Stimulated activated naive B cell treated with anti-CD40 and anti-IgM and Interleukin-4, amounts not matched to agents 10 μg/mL and 1 μg/mL and 100 μg/mL, for 72 hours (primary cell): ENCODE data around the gene SPACA7.
"Not testable (repeated sequence)": the region's sequence is repeated elsewhere in the genome, so short reads cannot be mapped to it uniquely, and the experiment has no call there.

Source experiments
- ATAC-seq, 2 donors: fragments of 150-1000 bp; cut with Tn5 transposase; replicated peaks; 2 replicates each; pipeline ENCODE4 v1.10.0; 2021; ENCODE audit warnings: moderate library complexity in 1 of 2
- DNase-seq: peaks from one replicate; pipeline ENCODE4 v3.0.0; 2021
- H3K27ac Mint-ChIP-seq: one replicate; pipeline ENCODE4 v1.8.0; 2022; ENCODE audit warnings: mild to moderate bottlenecking, mixed read lengths
- H3K27me3 Mint-ChIP-seq, 2 donors: one replicate each; pipeline ENCODE4 v1.8.0; 2022; ENCODE audit warnings: mixed read lengths in 2 of 2
- H3K36me3 Mint-ChIP-seq, 2 donors: one replicate each; pipeline ENCODE4 v1.8.0; 2022; ENCODE audit warnings: mixed read lengths in 2 of 2, mild to moderate bottlenecking in 1 of 2
- H3K4me1 Mint-ChIP-seq, 2 donors: one replicate each; pipeline ENCODE4 v1.8.0; 2022; ENCODE audit warnings: mixed read lengths in 2 of 2, mild to moderate bottlenecking in 1 of 2
- H3K4me3 Mint-ChIP-seq, 2 donors: one replicate each; pipeline ENCODE4 v1.8.0; 2022; ENCODE audit warnings: mild to moderate bottlenecking in 2 of 2, mixed read lengths in 2 of 2, moderate library complexity in 1 of 2
- H3K9me3 Mint-ChIP-seq, 2 donors: one replicate each; pipeline ENCODE4 v1.8.0; 2022; ENCODE audit warnings: mixed read lengths in 2 of 2, mild to moderate bottlenecking in 1 of 2

The SPACA7 gene

GRCh38 chr13:112362021-112362420 is 14.1 kb upstream of the SPACA7 start:
- ATAC-seq (no peak), DNase-seq (no peak)
- no peaks in the 10 kb centered on the region for H3K36me3 Mint-ChIP-seq
- H3K27me3 Mint-ChIP-seq: peaks cover 5 to 8% of the 10 kb centered on the region in 2 donors
- peaks cover 12 to 15% of the 10 kb centered on the region in 2 donors for H3K9me3 Mint-ChIP-seq
- H3K4me1 Mint-ChIP-seq: no peaks in the 10 kb centered on the region
- H3K4me3 Mint-ChIP-seq: no peak overlapping the region
- H3K27ac Mint-ChIP-seq: no peak overlapping the region

- DNase-seq (no peak), ATAC-seq (no peak)
- Mint-ChIP-seq H3K27me3 (peaks cover 5 to 8% of the 10 kb centered on the region in 2 donors), H3K4me3 (no peak overlapping the region), H3K36me3 (peaks cover 0 to 3% of the 10 kb centered on the region in 2 donors), H3K9me3 (peaks cover 16 to 18% of the 10 kb centered on the region in 2 donors), H3K27ac (no peak overlapping the region), H3K4me1 (no peaks in the 10 kb centered on the region)
Observed at GRCh38 chr13:112363867-112364528, 12.2 kb upstream of the SPACA7 start.

DNA sequence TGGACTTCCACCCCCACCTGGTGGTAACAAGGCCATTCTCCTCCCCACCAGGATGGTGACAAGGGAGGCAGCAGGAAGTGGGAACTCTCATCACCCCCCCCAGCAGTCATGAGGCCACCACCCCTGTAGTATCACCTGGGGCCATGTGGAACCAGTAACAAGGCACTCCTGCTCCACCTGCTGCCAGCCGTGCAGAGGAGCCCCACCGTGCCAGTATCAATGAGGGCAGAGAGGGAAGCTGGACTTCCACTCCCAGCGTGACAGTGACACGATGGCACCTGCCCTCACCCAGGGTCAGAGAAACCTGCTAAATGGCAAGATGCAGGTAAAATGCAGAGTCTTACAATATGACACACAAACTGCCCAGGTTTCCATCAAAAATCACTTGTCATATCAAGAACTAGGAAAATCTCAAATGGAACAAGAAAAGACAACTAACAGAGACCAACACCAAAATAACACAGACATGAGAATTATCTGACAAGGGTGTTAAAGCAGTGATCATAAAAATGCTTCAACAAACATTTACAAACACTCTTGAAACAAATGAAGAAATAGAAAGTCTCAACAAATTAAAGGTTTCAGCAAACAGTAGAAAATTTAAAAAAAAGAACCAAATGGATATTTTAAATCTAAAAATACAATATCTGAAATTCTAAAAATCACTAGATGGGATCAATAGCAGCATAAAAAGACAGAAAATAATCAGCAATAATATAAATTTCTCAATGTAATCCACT is 9.1 kb upstream of the SPACA7 start:
- DNase-seq (no peak), ATAC-seq (no peak)
- Mint-ChIP-seq H3K4me1 (no peaks in the 10 kb centered on the region), H3K4me3 (no peak overlapping the region), H3K27ac (no peak overlapping the region), H3K36me3 (peaks cover 0 to 3% of the 10 kb centered on the region in 2 donors), H3K9me3 (peaks cover 15 to 18% of the 10 kb centered on the region in 2 donors), H3K27me3 (peaks cover 5 to 8% of the 10 kb centered on the region in 2 donors)

- Mint-ChIP-seq H3K9me3 (peaks cover 15 to 18% of the 10 kb centered on the region in 2 donors), H3K4me1 (no peaks in the 10 kb centered on the region), H3K27ac (no peak overlapping the region), H3K4me3 (no peak overlapping the region), H3K27me3 (peaks cover 5 to 8% of the 10 kb centered on the region in 2 donors), H3K36me3 (peaks cover 0 to 3% of the 10 kb centered on the region in 2 donors)
- DNase-seq (no peak), ATAC-seq (no peak)
Observed at GRCh38 chr13:112368883-112369282, 7.3 kb upstream of the SPACA7 start.

GRCh38 chr13:112370311-112370710 is 5.8 kb upstream of the SPACA7 start:
- Mint-ChIP-seq H3K9me3 (peaks cover 13 to 17% of the 10 kb centered on the region in 2 donors), H3K27me3 (no peaks in the 10 kb centered on the region), H3K27ac (no peak overlapping the region), H3K4me3 (no peak overlapping the region), H3K36me3 (peaks cover 0 to 3% of the 10 kb centered on the region in 2 donors), H3K4me1 (no peaks in the 10 kb centered on the region)
- ATAC-seq (no peak), DNase-seq (no peak)

- ATAC-seq (no peak), DNase-seq (no peak)
- Mint-ChIP-seq H3K27me3 (peaks cover 0 to 7% of the 10 kb centered on the region in 2 donors), H3K4me3 (no peak overlapping the region), H3K27ac (no peak overlapping the region), H3K36me3 (no peaks in the 10 kb centered on the region), H3K4me1 (no peaks in the 10 kb centered on the region), H3K9me3 (peaks cover 4 to 10% of the 10 kb centered on the region in 2 donors)
Observed at GRCh38 chr13:112374271-112374670, 1.9 kb upstream of the SPACA7 start.

- no peak overlapping the region for H3K27ac Mint-ChIP-seq
- no peak overlapping the region for H3K4me3 Mint-ChIP-seq
- H3K9me3 Mint-ChIP-seq: peaks cover 4 to 5% of the 10 kb centered on the region in 2 donors
- H3K36me3 Mint-ChIP-seq: no peaks in the 10 kb centered on the region
- no peak for DNase-seq
- H3K4me1 Mint-ChIP-seq: no peaks in the 10 kb centered on the region
- ATAC-seq: no peak
- H3K27me3 Mint-ChIP-seq: peaks cover 6 to 19% of the 10 kb centered on the region in 2 donors
Observed at GRCh38 chr13:112391746-112392145, 15.6 kb downstream of the SPACA7 start.

DNA sequence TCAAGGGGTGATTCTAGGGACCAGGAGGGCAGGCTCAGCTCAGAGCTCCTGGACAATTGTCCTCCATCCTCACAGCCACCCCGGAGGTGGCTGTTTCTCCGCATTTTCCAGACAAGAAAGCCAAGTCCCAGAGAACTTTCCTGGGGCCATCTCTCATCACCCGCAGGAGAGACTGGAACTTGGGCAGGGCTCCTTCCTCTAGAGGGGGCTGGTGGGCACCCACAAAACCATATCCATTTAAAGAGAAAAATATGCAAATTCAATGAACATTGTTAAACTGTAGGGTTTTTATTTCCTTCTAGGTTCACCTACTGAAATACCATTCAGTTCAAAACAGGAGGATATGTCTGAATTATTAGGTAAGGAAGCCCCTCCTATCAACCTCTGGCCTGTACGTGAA is 16.6 kb downstream of the SPACA7 start:
- ATAC-seq: no peak
- no peak overlapping the region for H3K4me3 Mint-ChIP-seq

GRCh38 chr13:112395022-112395421 is 18.9 kb downstream of the SPACA7 start:
- not testable (repeated sequence) for H3K27ac Mint-ChIP-seq, H3K4me3 Mint-ChIP-seq, H3K36me3 Mint-ChIP-seq, H3K4me1 Mint-ChIP-seq, DNase-seq, H3K9me3 Mint-ChIP-seq
- peaks cover 6 to 12% of the 10 kb centered on the region in 2 donors for H3K27me3 Mint-ChIP-seq
- peak in 1 of 2 donors; percentile 43 for ATAC-seq

More for the DNA sequence above, 16.6 kb downstream of the SPACA7 start:
- Mint-ChIP-seq H3K27ac (no peak overlapping the region), H3K4me1 (no peaks in the 10 kb centered on the region), H3K9me3 (peaks cover 4 to 5% of the 10 kb centered on the region in 2 donors), H3K36me3 (no peaks in the 10 kb centered on the region), H3K27me3 (peaks cover 6 to 19% of the 10 kb centered on the region in 2 donors)
- DNase-seq: no peak

GRCh38 chr13:112395941-112396340 is 19.8 kb downstream of the SPACA7 start:
- not testable (repeated sequence) for ATAC-seq, H3K36me3 Mint-ChIP-seq, H3K27ac Mint-ChIP-seq, H3K9me3 Mint-ChIP-seq, H3K4me3 Mint-ChIP-seq, H3K4me1 Mint-ChIP-seq, H3K27me3 Mint-ChIP-seq, DNase-seq

GRCh38 chr13:112397108-112397507 is 21.0 kb downstream of the SPACA7 start:
- H3K9me3 Mint-ChIP-seq: peaks cover 4 to 5% of the 10 kb centered on the region in 2 donors
- no peaks in the 10 kb centered on the region for H3K36me3 Mint-ChIP-seq
- H3K27ac Mint-ChIP-seq: no peak overlapping the region
- no peaks in the 10 kb centered on the region for H3K4me1 Mint-ChIP-seq
- DNase-seq: no peak
- ATAC-seq: no peak
- peaks cover 0 to 7% of the 10 kb centered on the region in 2 donors for H3K27me3 Mint-ChIP-seq
- no peak overlapping the region for H3K4me3 Mint-ChIP-seq

GRCh38 chr13:112398347-112398746 is 22.2 kb downstream of the SPACA7 start:
- not testable (repeated sequence) for H3K9me3 Mint-ChIP-seq, DNase-seq, H3K27ac Mint-ChIP-seq, ATAC-seq, H3K36me3 Mint-ChIP-seq, H3K27me3 Mint-ChIP-seq, H3K4me1 Mint-ChIP-seq, H3K4me3 Mint-ChIP-seq

DNA sequence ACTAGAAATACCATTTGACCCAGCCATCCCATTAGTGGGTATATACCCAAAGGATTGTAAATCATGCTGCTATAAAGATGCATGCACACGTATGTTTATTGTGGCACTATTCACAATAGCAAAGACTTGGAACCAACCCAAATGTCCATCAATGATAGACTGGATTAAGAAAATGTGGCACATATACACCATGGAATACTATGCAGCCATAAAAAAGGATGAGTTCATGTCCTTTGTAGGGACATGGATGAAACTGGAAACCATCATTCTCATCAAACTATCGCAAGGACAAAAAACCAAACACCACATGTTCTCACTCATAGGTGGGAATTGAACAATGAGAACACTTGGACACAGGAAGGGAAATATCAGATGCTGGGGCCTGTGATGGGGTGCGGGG is 33.7 kb downstream of the SPACA7 start:
- peaks cover 12 to 16% of the 10 kb centered on the region in 2 donors for H3K9me3 Mint-ChIP-seq

DNA sequence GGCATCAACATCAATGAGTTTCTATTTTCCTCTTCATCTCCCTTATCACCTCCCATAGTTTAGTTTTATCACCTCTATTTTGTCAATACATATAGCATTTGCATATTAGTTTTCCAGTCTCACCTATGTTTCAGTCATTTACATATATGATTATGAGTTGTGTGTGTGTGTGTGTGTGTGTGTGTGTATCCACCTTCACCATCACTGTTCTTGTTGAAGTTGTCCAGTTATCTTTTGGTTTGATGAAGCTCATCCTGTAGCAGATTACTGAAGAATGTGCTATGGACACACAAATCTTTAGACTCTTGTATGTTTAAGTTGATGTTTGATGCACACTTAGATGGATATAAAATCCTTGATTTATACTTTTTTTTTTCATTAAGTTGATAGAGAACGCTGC is 40.5 kb downstream of the SPACA7 start:
- no peak overlapping the region for H3K4me3 Mint-ChIP-seq
- H3K27ac Mint-ChIP-seq: no peak overlapping the region
- no peak for DNase-seq
- H3K27me3 Mint-ChIP-seq: no peaks in the 10 kb centered on the region
- peaks cover 0 to 5% of the 10 kb centered on the region in 2 donors for H3K36me3 Mint-ChIP-seq
- no peak for ATAC-seq
- H3K9me3 Mint-ChIP-seq: peaks cover 35 to 36% of the 10 kb centered on the region in 2 donors
- no peaks in the 10 kb centered on the region for H3K4me1 Mint-ChIP-seq

More for the DNA sequence above, 33.7 kb downstream of the SPACA7 start:
- not testable (repeated sequence) for ATAC-seq, DNase-seq, H3K27ac Mint-ChIP-seq, H3K4me3 Mint-ChIP-seq, H3K4me1 Mint-ChIP-seq, H3K36me3 Mint-ChIP-seq
- H3K27me3 Mint-ChIP-seq: peaks cover 4 to 12% of the 10 kb centered on the region in 2 donors

GRCh38 chr13:112417079-112417478 is 40.9 kb downstream of the SPACA7 start:
- no peak for ATAC-seq
- Mint-ChIP-seq H3K27me3 (no peaks in the 10 kb centered on the region), H3K4me3 (no peak overlapping the region), H3K27ac (no peak overlapping the region), H3K9me3 (peaks cover 37 to 38% of the 10 kb centered on the region in 2 donors), H3K36me3 (peaks cover 0 to 5% of the 10 kb centered on the region in 2 donors), H3K4me1 (no peaks in the 10 kb centered on the region)
- DNase-seq: no peak
